Stimulated activated CD8-positive, alpha-beta memory T cell treated with anti-CD3 and anti-CD28 coated beads, Interleukin-7, amount 100 ng/mL, for 1 hour (primary cell): Measurements from ENCODE around the gene DEPP1.

ENCODE experiments used
- DNase-seq, 2 donors: peaks; one replicate each; pipeline ENCODE4 v3.0.0-alpha.2; 2020; ENCODE audit warnings: low read depth in 2 of 2

Gene DEPP1

GRCh38 chr10:44933451-44934321 lies 44.9 kb downstream of the DEPP1 start:
- DNase-seq, result no peak

- DNase-seq, result peak; percentile 51 to 70
These were observed 45.8 kb downstream of the DEPP1 start for GRCh38 chr10:44932517-44933450.

DNA sequence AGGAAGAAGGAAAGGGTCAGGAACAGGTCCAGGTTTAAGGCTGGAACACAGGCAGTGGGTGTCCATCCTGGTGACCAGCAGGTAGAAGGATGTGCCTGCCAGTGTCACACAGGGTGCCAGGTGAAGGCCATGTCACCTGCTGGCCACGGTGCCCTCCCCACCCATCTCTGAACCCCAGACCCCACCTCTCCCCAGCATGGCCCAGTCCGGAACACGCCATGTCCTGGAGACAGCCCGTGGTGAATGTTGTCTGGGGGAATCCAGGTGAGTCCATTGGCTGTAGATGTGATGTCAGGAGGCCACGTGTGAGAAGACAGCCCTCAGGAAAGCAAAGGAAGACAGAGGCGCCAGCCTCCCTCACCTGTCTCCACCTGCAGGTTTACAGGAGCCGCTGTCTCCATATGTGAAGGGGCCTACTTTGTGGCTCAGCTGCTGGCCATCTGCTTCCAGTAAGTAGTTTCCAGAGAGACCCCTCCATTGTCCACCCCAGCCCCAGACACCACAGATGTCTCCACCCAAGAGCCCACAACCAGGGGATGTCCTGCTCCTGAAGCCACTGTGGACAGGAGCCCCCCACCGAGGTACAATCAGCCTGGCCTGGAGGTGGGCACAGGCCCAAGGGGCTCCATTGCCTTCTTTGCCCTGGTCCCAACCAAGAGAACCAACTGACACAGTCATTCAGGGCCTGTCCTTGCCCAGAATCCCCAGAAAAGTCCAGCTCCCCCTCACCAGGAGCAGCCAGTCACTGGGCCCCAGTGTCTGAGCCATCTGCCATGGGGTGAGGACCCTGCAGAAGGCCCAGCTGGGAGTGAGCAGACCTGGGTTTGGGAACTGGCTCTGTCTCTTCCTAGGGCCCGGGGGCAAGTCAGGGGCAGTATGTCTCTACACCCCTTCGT lies 46.7 kb downstream of the DEPP1 start:
- no peak for DNase-seq

- DNase-seq, result no peak
These were observed 47.5 kb downstream of the DEPP1 start for GRCh38 chr10:44930904-44931620.

DNA sequence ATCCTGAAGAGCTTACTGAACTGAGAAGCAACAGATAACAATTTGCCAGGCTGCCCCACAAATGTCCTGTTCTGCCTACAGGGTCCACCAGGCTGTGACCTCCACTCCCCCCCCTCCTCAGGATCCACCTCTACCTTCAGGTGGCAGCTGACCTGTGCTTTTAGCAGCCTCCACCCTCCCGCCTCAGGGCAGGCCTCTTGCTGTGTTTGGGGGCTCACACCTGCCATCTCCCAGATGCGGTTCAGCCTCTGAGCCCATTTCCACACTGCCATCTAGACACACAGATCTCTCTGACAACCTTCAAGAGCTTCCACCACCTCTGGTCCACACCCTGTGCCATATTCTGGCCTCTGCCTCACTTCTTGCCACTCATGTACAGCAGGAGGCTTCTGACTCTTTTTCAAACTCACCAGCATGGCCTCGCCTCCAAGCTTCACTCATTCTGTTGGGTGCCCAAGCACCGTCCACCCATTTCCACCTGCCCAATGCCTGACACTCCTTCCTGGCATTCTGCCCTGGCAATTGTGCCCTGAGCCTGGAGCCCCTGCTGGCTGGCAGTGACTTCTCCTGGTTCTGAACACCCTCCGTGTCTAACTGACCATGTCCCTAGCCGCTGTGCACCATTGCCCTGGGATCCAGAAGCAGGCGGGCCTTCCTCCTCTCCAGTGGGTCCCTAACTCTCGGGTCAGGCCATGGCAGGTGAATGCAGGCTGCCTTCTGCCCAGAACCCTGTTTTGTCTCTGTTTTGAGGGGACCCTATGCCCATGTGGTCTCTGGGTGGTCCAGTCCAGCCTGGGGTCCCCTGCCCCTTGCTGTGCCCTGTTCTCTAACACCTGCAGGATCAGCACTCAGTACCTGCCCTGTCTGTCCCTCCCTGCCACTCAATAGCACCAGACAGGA lies 49.0 kb downstream of the DEPP1 start:
- DNase-seq, result no peak

DNA sequence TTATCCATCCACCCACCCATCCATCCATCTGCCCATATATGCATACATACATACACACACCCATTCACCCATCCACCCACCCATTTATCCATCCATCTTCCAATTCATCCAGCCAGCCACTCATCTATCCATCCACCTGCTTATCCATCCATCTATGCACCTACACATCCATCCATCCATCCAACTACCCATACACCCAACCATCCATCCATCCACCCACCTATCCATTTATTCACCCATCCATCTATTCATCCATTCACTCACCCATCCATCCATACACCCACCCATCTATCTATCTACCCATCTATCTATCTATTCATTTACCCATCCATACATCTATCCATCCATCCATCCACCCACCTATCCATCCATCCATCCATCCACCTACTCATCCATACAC lies 50.1 kb downstream of the DEPP1 start:
- no peak for DNase-seq

GRCh38 chr10:44927352-44927751 lies 51.3 kb downstream of the DEPP1 start:
- DNase-seq, result no peak

DNA sequence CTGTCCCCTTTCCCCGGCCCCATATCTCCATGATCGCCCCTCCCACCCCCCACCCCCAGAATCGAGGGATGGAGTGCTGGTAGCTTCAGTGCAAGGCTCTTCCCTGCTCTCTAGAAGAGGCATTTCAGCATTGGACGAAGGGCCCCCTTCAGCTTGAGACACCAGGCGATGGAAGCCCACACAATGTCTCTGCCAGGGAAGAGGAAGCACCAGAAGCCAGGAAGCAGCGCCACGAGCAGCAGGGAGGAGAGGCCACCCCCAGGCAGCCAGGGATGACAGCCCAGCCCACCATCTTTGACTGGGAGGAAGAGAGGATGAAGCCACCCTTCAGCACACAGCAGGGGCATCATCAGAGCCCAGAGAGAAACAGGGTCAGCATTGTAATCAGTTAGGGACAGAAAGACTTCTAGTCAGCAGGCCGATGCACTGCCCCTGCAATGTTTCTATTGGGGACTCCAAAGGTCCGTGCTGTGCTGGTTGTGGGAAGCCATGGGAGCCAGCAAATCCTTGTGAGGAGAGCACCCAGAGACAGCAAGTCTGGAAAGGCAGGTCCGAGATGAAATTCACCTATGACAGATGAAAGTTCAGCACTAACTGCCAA lies 51.8 kb downstream of the DEPP1 start:
- DNase-seq, result no peak
